Measurements from ENCODE around the gene CLEC2B. TPM values are rescaled to one million over a fixed set of nuclear protein-coding genes. Genes with fewer than 3 reads are reported as not detected.

The CLEC2B gene
- total RNA-seq (ENCODE audit: unreplicated experiment) = not detected
- long read RNA-seq = 0 reads

GRCh38 chr12:9869307-9870161 lies at the start of gene CLEC2B:
Gene CLEC2B, minus strand, starts transcription at chr12:9869354.
- no peaks in the 10 kb centered on the region for H3K36me3 Mint-ChIP-seq (ENCODE audit: unreplicated experiment)
- no peaks in the 10 kb centered on the region for H3K27me3 Mint-ChIP-seq (ENCODE audit: unreplicated experiment)
- TF ChIP-seq, protein P1, sequence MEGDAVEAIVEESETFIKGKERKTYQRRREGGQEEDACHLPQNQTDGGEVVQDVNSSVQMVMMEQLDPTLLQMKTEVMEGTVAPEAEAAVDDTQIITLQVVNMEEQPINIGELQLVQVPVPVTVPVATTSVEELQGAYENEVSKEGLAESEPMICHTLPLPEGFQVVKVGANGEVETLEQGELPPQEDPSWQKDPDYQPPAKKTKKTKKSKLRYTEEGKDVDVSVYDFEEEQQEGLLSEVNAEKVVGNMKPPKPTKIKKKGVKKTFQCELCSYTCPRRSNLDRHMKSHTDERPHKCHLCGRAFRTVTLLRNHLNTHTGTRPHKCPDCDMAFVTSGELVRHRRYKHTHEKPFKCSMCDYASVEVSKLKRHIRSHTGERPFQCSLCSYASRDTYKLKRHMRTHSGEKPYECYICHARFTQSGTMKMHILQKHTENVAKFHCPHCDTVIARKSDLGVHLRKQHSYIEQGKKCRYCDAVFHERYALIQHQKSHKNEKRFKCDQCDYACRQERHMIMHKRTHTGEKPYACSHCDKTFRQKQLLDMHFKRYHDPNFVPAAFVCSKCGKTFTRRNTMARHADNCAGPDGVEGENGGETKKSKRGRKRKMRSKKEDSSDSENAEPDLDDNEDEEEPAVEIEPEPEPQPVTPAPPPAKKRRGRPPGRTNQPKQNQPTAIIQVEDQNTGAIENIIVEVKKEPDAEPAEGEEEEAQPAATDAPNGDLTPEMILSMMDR (IDR thresholded peaks at IDR 0.05; ENCODE audit: partially characterized antibody, unreplicated experiment) = no peak
- H3K4me1 Mint-ChIP-seq (ENCODE audit: low read depth, unreplicated experiment) = no peaks in the 10 kb centered on the region
- DNase-seq = no peak
- H3K4me3 Mint-ChIP-seq (ENCODE audit: unreplicated experiment) = no peak within 1 kb of the TSS
- H3K9me3 Mint-ChIP-seq (ENCODE audit: unreplicated experiment) = no peaks in the 10 kb centered on the region
- no peak within 1 kb of the TSS for H3K27ac Mint-ChIP-seq (ENCODE audit: unreplicated experiment)

DNA sequence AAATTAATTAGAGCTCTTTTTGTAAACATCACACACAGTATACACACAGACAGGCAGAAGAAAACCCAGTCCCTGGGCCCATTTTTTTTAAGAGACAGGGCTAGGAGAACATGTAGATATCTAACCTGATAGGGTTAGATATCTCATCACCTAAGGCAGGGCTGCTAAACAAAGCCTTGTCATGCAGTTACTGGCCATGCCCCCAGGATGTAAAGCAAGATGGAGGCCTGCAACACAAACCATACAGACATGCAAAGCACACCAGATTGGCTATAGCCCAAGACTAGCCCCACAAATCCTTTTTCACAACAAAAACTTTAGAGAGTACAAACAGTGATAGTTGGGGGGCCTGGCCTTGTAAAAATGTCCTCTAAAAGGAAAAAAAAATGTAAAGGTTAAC lies 42.6 kb upstream of the CLEC2B start:
- Mint-ChIP-seq H3K27ac (ENCODE audit: unreplicated experiment) (no peak overlapping the region), H3K36me3 (ENCODE audit: unreplicated experiment) (peaks cover 10% of the 10 kb centered on the region), H3K4me3 (ENCODE audit: unreplicated experiment) (no peak overlapping the region), H3K4me1 (ENCODE audit: low read depth, unreplicated experiment) (no peaks in the 10 kb centered on the region), H3K27me3 (ENCODE audit: unreplicated experiment) (peaks cover 1% of the 10 kb centered on the region), H3K9me3 (ENCODE audit: unreplicated experiment) (peaks cover 5% of the 10 kb centered on the region)
- DNase-seq = no peak
- TF ChIP-seq, protein P1 (IDR thresholded peaks at IDR 0.05; ENCODE audit: partially characterized antibody, unreplicated experiment) = no peak

DNA sequence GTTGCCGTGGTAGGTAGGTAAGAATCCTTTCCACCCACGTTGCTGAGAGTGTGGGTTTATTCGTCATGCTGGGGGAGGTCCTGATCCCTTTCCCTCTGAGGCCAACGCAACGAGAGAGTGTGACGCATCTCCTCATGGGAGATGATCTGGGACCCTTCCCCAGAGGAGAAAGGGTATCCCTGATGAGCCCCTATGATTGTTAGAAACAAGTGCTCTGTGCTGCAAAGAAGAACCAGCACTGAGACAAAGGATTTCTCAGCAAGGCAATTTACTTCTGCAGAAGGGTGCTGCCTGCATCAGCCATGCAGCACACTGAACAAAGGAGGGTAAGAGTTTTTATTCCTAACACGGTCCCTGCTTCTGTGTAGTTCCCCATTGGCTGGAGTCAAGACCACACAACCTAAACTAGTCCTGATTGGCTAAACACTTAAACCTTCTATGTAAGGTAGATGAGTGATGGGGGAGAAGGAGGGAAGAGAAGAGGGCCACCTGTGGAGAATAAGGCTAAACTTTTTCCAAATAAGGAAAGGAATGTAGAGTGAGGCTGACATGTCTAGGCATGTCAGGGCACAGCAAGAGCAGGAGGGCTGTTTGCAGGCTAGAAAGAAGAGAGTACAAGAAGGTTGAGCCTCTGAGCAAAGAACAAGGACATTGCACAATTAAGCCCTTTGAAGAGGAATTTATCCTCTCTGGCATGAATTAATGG lies 41.7 kb upstream of the CLEC2B start:
- H3K4me1 Mint-ChIP-seq (ENCODE audit: low read depth, unreplicated experiment) = no peaks in the 10 kb centered on the region
- TF ChIP-seq, protein P1 (IDR thresholded peaks at IDR 0.05; ENCODE audit: partially characterized antibody, unreplicated experiment) = no peak
- peaks cover 10% of the 10 kb centered on the region for H3K36me3 Mint-ChIP-seq (ENCODE audit: unreplicated experiment)
- no peak overlapping the region for H3K27ac Mint-ChIP-seq (ENCODE audit: unreplicated experiment)
- DNase-seq = no peak
- H3K9me3 Mint-ChIP-seq (ENCODE audit: unreplicated experiment) = peaks cover 5% of the 10 kb centered on the region
- no peak overlapping the region for H3K4me3 Mint-ChIP-seq (ENCODE audit: unreplicated experiment)
- peaks cover 1% of the 10 kb centered on the region for H3K27me3 Mint-ChIP-seq (ENCODE audit: unreplicated experiment)

DNA sequence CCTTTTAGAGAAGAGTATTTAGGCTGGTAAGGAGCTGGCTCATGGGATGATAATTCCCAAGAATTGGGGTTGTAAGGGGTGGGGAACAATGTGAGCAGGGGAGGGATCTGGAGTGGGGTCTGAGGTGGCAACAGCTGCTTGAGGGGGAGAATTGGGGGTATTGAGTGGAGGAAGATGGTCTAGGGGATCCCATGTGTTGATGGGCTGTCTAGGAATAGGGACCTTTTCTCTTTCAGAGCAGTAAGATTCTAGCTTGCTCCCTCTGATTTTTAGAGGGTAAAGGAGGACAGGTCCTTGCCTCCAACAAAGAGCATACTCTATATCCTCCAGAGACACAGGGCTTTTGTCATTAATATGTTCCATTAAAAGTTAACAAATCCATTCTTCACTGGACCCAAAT lies 40.6 kb upstream of the CLEC2B start:
- DNase-seq = no peak
- Mint-ChIP-seq H3K4me1 (ENCODE audit: low read depth, unreplicated experiment) (no peaks in the 10 kb centered on the region), H3K9me3 (ENCODE audit: unreplicated experiment) (peaks cover 5% of the 10 kb centered on the region), H3K36me3 (ENCODE audit: unreplicated experiment) (peaks cover 10% of the 10 kb centered on the region), H3K4me3 (ENCODE audit: unreplicated experiment) (no peak overlapping the region), H3K27ac (ENCODE audit: unreplicated experiment) (no peak overlapping the region), H3K27me3 (ENCODE audit: unreplicated experiment) (peaks cover 1% of the 10 kb centered on the region)
- TF ChIP-seq, protein P1 (IDR thresholded peaks at IDR 0.05; ENCODE audit: partially characterized antibody, unreplicated experiment) = no peak

DNA sequence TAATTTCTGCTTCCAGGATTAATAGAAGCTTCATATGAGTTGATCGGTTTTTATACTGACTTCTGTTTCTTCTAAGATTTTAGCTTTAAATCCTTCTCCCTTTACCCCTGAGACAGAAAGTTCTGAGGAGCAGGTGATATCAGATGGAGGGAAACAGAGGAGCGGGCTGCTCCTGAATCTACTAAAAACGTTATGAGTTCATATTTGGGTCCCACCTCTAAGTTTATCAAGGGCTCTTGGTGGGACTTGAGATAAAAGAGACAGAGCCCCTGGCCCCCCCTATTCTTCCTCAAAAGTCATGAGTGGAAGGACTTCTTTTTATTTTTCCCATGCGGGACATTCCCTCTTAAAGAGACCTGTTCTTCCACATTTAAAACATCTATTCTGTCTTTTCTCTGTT lies 39.2 kb upstream of the CLEC2B start:
- DNase-seq = no peak
- TF ChIP-seq, protein P1 (IDR thresholded peaks at IDR 0.05; ENCODE audit: partially characterized antibody, unreplicated experiment) = no peak
- H3K4me1 Mint-ChIP-seq (ENCODE audit: low read depth, unreplicated experiment) = no peaks in the 10 kb centered on the region
- H3K27me3 Mint-ChIP-seq (ENCODE audit: unreplicated experiment) = peaks cover 1% of the 10 kb centered on the region
- H3K36me3 Mint-ChIP-seq (ENCODE audit: unreplicated experiment) = peaks cover 10% of the 10 kb centered on the region
- peaks cover 5% of the 10 kb centered on the region for H3K9me3 Mint-ChIP-seq (ENCODE audit: unreplicated experiment)
- H3K27ac Mint-ChIP-seq (ENCODE audit: unreplicated experiment) = no peak overlapping the region
- no peak overlapping the region for H3K4me3 Mint-ChIP-seq (ENCODE audit: unreplicated experiment)

All from glutamatergic neuron (in vitro differentiated cells).